Type B pancreatic cell (in vitro differentiated cells): ENCODE results near the gene C5orf46. TPM values are rescaled to one million over a fixed set of nuclear protein-coding genes. Genes with fewer than 3 reads are reported as not detected.
A peak's percentile ranks its signal among the peaks of the same experiment; 100 is the strongest.

Experiments used
- DNase-seq: peaks from one replicate; pipeline ENCODE4 v3.0.0; 2021; ENCODE audit warnings: mixed read lengths; ENCODE audit not compliant: unreplicated experiment; ENCODE audit errors: extremely low spot score
- H3K27ac Mint-ChIP-seq: 2 replicates; pipeline ENCODE4 v1.8.0; 2021; ENCODE audit warnings: mild to moderate bottlenecking, mixed read lengths
- H3K27me3 Mint-ChIP-seq: 2 replicates; pipeline ENCODE4 v1.8.0; 2021; ENCODE audit warnings: mixed read lengths
- H3K36me3 Mint-ChIP-seq: 2 replicates; pipeline ENCODE4 v1.8.0; 2021; ENCODE audit warnings: mixed read lengths
- H3K4me1 Mint-ChIP-seq: one replicate; pipeline ENCODE4 v1.8.0; 2021; ENCODE audit warnings: mixed read lengths; ENCODE audit not compliant: unreplicated experiment
- H3K4me3 Mint-ChIP-seq: 2 replicates; pipeline ENCODE4 v1.8.0; 2021; ENCODE audit warnings: mild to moderate bottlenecking, mixed read lengths
- H3K9me3 Mint-ChIP-seq: 2 replicates; pipeline ENCODE4 v1.8.0; 2021; ENCODE audit warnings: mixed read lengths
- CTCF ChIP-seq: fragments of 200-600 bp; sonication (generic); conservative IDR thresholded peaks from 2 replicates; pipeline ENCODE4 v1.5.0; 2021; ENCODE audit warnings: antibody characterized with exemption, mild to moderate bottlenecking
- total RNA-seq: library from RNA; stranded (reverse); gene quantifications from 2 replicates; pipeline ENCODE4 v1.2.1, GENCODE V29; 2021; ENCODE audit warnings: low replicate concordance

Gene C5orf46
- total RNA-seq, 1 donor from 2014 or later: not detected

- H3K9me3 Mint-ChIP-seq: no peaks in the 10 kb centered on the region
- H3K4me1 Mint-ChIP-seq: no peaks in the 10 kb centered on the region
- no peaks in the 10 kb centered on the region for H3K27me3 Mint-ChIP-seq
- H3K4me3 Mint-ChIP-seq: no peak overlapping the region
- no peak overlapping the region for H3K27ac Mint-ChIP-seq
- no peaks in the 10 kb centered on the region for H3K36me3 Mint-ChIP-seq
- TF ChIP-seq CTCF: peak; percentile 92
- DNase-seq: no peak
Observed at GRCh38 chr5:147857302-147858129, 48.8 kb downstream of the C5orf46 start.

GRCh38 chr5:147856801-147857200, 49.5 kb downstream of the C5orf46 start:
- no peak for DNase-seq
- no peak overlapping the region for H3K27ac Mint-ChIP-seq
- no peaks in the 10 kb centered on the region for H3K9me3 Mint-ChIP-seq
- H3K4me3 Mint-ChIP-seq: no peak overlapping the region
- H3K27me3 Mint-ChIP-seq: no peaks in the 10 kb centered on the region
- no peaks in the 10 kb centered on the region for H3K4me1 Mint-ChIP-seq
- H3K36me3 Mint-ChIP-seq: no peaks in the 10 kb centered on the region
- no peak for TF ChIP-seq CTCF

GRCh38 chr5:147855774-147856069, 50.6 kb downstream of the C5orf46 start:
- no peak for TF ChIP-seq CTCF
- H3K4me1 Mint-ChIP-seq: no peaks in the 10 kb centered on the region
- no peaks in the 10 kb centered on the region for H3K9me3 Mint-ChIP-seq
- no peak for DNase-seq
- H3K27me3 Mint-ChIP-seq: peaks cover 4% of the 10 kb centered on the region
- no peak overlapping the region for H3K4me3 Mint-ChIP-seq
- H3K27ac Mint-ChIP-seq: no peak overlapping the region
- H3K36me3 Mint-ChIP-seq: no peaks in the 10 kb centered on the region

- Mint-ChIP-seq H3K4me1 (no peaks in the 10 kb centered on the region), H3K9me3 (no peaks in the 10 kb centered on the region), H3K27me3 (peaks cover 4% of the 10 kb centered on the region), H3K27ac (no peak overlapping the region), H3K36me3 (no peaks in the 10 kb centered on the region), H3K4me3 (no peak overlapping the region)
- DNase-seq: no peak
- no peak for TF ChIP-seq CTCF
Observed at GRCh38 chr5:147854894-147855773, 51.2 kb downstream of the C5orf46 start.

GRCh38 chr5:147854331-147854730, 52.0 kb downstream of the C5orf46 start:
- DNase-seq: no peak
- no peak for TF ChIP-seq CTCF
- H3K4me3 Mint-ChIP-seq: no peak overlapping the region
- no peak overlapping the region for H3K27ac Mint-ChIP-seq
- H3K9me3 Mint-ChIP-seq: no peaks in the 10 kb centered on the region
- H3K4me1 Mint-ChIP-seq: no peaks in the 10 kb centered on the region
- peaks cover 6% of the 10 kb centered on the region for H3K27me3 Mint-ChIP-seq
- no peaks in the 10 kb centered on the region for H3K36me3 Mint-ChIP-seq
